Common myeloid progenitor, CD34-positive (primary cell): ENCODE results near the gene C9orf78.
A peak's percentile ranks its signal among the peaks of the same experiment; 100 is the strongest.

Experiments used
- CTCF ChIA-PET: fragments of 350-600 bp; sonication (Branson Sonifier 250); formaldehyde crosslinking; loops from one replicate; lab custom pipeline; 2021; ENCODE audit warnings: antibody characterized with exemption; lab: Charles Lee
- POLR2A ChIA-PET: fragments of 350-600 bp; sonication (Branson Sonifier 250); formaldehyde crosslinking; loops from one replicate; lab custom pipeline; 2021; ENCODE audit warnings: antibody characterized with exemption; lab: Charles Lee
- DNase-seq, 3 donors: peaks; one replicate each; pipeline versions ENCODE4 v3.0.0 to v3.0.0-alpha.2; 2013
- H3K27ac ChIP-seq, 2 experiments: 1 replicate in 1 of 2; 2 replicates in 1 of 2; pipeline ENCODE4 v1.7.0; 2013; ENCODE audit warnings: inconsistent platforms in 2 of 2, low read length in 2 of 2, mild to moderate bottlenecking in 2 of 2, low read depth in 1 of 2, moderate library complexity in 1 of 2; ENCODE audit not compliant: severe bottlenecking in 2 of 2, insufficient read depth in 1 of 2, poor library complexity in 1 of 2
- H3K27me3 ChIP-seq, 5 experiments: replicated peaks in 2 of 5; 1 replicate in 3 of 5; 2 replicates in 2 of 5; pipeline versions ENCODE4 v1.6.1 to v1.7.0; 2013; ENCODE audit warnings: low read length in 4 of 5, mild to moderate bottlenecking in 2 of 5, moderate library complexity in 2 of 5, inconsistent platforms in 1 of 5; ENCODE audit not compliant: insufficient read depth in 5 of 5, control insufficient read depth in 4 of 5
- H3K36me3 ChIP-seq, 4 experiments: 1 replicate in 2 of 4; 2 replicates in 2 of 4; pipeline versions ENCODE4 v1.6.1 to v1.7.0; 2013; ENCODE audit warnings: low read length in 3 of 4, control low read depth in 1 of 4, mild to moderate bottlenecking in 1 of 4; ENCODE audit not compliant: control insufficient read depth in 4 of 4, insufficient read depth in 4 of 4
- H3K4me1 ChIP-seq, 4 experiments: 1 replicate in 3 of 4; 2 replicates in 1 of 4; pipeline versions ENCODE4 v1.6.1 to v1.7.1; 2013; ENCODE audit warnings: low read length in 3 of 4, mild to moderate bottlenecking in 3 of 4, control low read depth in 1 of 4, inconsistent platforms in 1 of 4, moderate library complexity in 1 of 4; ENCODE audit not compliant: control insufficient read depth in 4 of 4, insufficient read depth in 4 of 4; ENCODE audit errors: control extremely low read depth in 1 of 4
- H3K4me3 ChIP-seq, 7 experiments: 1 replicate in 4 of 7; 2 replicates in 3 of 7; pipeline versions ENCODE4 v1.5.1 to v1.7.0; 2013; ENCODE audit warnings: mild to moderate bottlenecking in 7 of 7, low read length in 6 of 7, moderate library complexity in 6 of 7, inconsistent platforms in 2 of 7, low read depth in 2 of 7, control low read depth in 1 of 7; ENCODE audit not compliant: insufficient read depth in 4 of 7, control insufficient read depth in 1 of 7; ENCODE audit errors: extremely low read depth in 1 of 7
- H3K9me3 ChIP-seq, 5 experiments: 1 replicate in 4 of 5; 2 replicates in 1 of 5; pipeline versions ENCODE4 v1.6.1 to v1.7.1; 2013; ENCODE audit warnings: low read length in 4 of 5, mild to moderate bottlenecking in 2 of 5, inconsistent platforms in 1 of 5, low read depth in 1 of 5, moderate library complexity in 1 of 5; ENCODE audit not compliant: control insufficient read depth in 4 of 5, insufficient read depth in 2 of 5; ENCODE audit errors: control extremely low read depth in 1 of 5
- WGBS: methylation state at CpG from one replicate; pipeline ENCODE4 v1.1.5; 2013; ENCODE audit not compliant: insufficient coverage; 5-methylcytosine and 5-hydroxymethylcytosine counted together

Gene C9orf78

DNA sequence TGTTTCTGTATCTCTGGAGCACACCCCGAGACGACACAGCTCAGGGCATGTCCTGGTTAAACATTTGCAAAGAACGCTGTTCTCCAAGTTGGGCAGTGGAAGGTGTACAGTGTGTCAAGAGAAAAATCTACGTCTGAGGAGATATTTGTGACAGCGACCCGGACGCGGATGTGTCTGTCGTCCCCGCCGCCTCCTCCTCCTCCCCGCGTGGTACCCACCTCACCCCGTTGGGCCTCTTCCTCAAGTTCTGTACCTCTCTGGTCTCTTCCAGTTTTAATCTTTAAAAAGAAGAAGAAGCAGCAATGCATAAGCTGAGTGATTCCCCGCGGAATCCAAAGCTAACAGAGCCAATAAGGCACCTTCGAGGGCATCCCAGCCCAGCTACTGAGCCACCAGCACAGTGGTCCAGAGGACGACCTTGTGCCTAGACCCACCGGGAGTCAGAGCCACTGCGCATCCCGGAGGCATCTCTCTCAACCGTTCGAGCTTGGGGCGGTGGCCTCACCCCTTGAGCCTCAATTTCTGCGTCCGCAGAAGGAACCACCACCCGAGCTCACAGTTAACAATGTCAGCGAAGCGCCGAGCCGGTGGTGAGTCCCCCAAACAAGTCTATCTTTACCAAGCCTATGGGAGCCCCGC is 467 bp downstream of the C9orf78 start:
- peaks cover 6 to 49% (median 38%) of the 10 kb centered on the region in 4 experiments for H3K4me1 ChIP-seq
- 1% methylated on average over 31 of the region's 32 CpGs for WGBS
- H3K36me3 ChIP-seq = peaks cover 7 to 46% (median 34%) of the 10 kb centered on the region in 4 experiments
- peak overlapping the region; percentile 77 to 91 for H3K27ac ChIP-seq
- peak overlapping the region; percentile 74 to 100 (median 92) for H3K4me3 ChIP-seq
- ChIA-PET CTCF (interaction anchor here (0.8 to 1.6 kb wide), 2 partner anchors 11 to 44 kb away, joined by 4 to 5 read pairs; partner anchors contain the start of gene TOR1A), POLR2A (interaction anchor here (0.6 to 2.3 kb wide), 5 partner anchors 11 to 838 kb away, joined by 3 to 10 read pairs (median 3); partner anchors contain the start of genes FNBP1 and TOR1A)
- no peaks in the 10 kb centered on the region for H3K27me3 ChIP-seq
- H3K9me3 ChIP-seq = no peaks in the 10 kb centered on the region
- DNase-seq = peak in 2 of 3 donors; percentile 33 to 41

DNA sequence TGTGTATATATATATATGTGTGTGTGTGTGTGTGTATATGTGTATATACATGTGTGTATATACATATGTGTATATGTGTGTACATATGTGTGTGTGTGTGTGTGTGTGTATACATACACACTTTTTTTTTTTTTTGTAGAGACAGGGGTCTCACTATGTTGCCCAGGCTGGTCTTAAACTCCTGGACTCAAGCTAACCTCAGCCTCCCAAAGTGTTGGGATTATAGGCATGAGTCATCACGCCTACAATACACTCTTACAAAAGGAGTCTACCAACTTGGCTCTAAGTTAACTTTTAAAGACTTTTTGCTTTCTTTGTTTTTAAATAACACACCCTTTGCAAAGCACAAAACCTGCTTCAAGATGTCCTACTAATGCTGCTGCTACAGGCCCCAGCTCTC is 2.1 kb downstream of the C9orf78 start:
- ChIA-PET POLR2A (no interaction called here), CTCF (interaction anchor here (0.7 kb wide), 1 partner anchor 24 kb away, joined by 3 read pairs; no protein-coding TSS in a partner anchor)
- DNase-seq = no peak
- Histone ChIP-seq H3K27me3 (no peaks in the 10 kb centered on the region), H3K4me3 (no peak overlapping the region), H3K36me3 (peaks cover 4 to 60% (median 46%) of the 10 kb centered on the region in 4 experiments), H3K9me3 (no peaks in the 10 kb centered on the region), H3K4me1 (peaks cover 6 to 34% (median 26%) of the 10 kb centered on the region in 4 experiments), H3K27ac (no peak overlapping the region)
- 80% methylated on average over 1 of the region's 1 CpG for WGBS

DNA sequence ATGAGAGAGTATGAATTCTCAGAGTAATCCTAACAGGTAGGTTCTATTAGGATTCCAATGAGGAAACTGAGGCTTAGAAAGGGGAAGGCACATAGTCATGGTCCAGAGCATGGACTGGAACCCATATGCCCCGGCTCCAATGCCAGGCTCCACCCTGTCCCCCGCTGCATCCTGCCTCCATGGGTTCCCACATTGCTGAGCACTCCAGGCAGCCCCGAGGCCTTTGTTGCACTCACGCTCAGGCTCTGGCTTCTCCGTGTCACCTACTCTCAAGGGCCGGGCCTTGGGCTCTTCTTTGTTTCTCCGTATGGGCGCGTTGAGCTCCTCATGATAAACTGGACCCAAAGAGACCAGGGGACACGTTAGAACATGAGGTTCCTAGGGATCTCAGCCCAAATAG is 6.1 kb downstream of the C9orf78 start:
- H3K27me3 ChIP-seq = no peaks in the 10 kb centered on the region
- peaks cover 1 to 8% (median 3%) of the 10 kb centered on the region in 4 experiments for H3K4me1 ChIP-seq
- WGBS = 95% methylated on average over 10 of the region's 10 CpGs
- ChIA-PET CTCF (interaction anchor here (1.2 to 1.4 kb wide), 2 partner anchors 10 to 12 kb away, joined by 3 read pairs; no protein-coding TSS in a partner anchor), POLR2A (no interaction called here)
- no peak for DNase-seq
- peaks cover 7 to 62% (median 42%) of the 10 kb centered on the region in 4 experiments for H3K36me3 ChIP-seq
- H3K9me3 ChIP-seq = no peaks in the 10 kb centered on the region
- H3K27ac ChIP-seq = no peak overlapping the region
- no peak overlapping the region for H3K4me3 ChIP-seq

DNA sequence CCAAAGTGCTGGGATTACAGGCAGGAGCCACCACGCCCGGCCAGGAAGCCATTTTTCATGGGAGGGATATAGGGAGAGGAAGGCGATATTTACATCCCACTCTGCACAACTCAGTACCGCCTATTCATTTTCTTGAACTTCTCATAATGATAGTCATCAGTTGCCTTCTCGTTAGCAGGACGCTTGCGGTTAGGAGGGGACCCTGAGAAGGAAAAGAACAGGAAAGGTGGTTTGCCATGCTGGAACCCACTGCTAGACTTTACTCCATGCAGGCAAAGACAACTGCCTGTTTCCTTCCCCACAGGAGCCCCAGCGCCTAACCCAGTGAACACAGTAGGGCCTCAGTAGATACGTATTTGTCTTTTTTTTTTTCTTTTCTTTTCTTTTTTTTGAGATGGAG is 7.0 kb downstream of the C9orf78 start:
- Histone ChIP-seq H3K36me3 (peaks cover 7 to 57% (median 36%) of the 10 kb centered on the region in 4 experiments), H3K27ac (no peak overlapping the region), H3K27me3 (no peaks in the 10 kb centered on the region), H3K4me3 (no peak overlapping the region), H3K9me3 (no peaks in the 10 kb centered on the region), H3K4me1 (peaks cover 0 to 6% (median 3%) of the 10 kb centered on the region in 4 experiments)
- DNase-seq = peak in 2 of 3 donors; percentile 45 to 55
- 70% methylated on average over 4 of the region's 9 CpGs for WGBS
- CTCF ChIA-PET = interaction anchor here (1.2 kb wide), 1 partner anchor 13 kb away, joined by 3 read pairs; no protein-coding TSS in a partner anchor
- POLR2A ChIA-PET = no interaction called here

DNA sequence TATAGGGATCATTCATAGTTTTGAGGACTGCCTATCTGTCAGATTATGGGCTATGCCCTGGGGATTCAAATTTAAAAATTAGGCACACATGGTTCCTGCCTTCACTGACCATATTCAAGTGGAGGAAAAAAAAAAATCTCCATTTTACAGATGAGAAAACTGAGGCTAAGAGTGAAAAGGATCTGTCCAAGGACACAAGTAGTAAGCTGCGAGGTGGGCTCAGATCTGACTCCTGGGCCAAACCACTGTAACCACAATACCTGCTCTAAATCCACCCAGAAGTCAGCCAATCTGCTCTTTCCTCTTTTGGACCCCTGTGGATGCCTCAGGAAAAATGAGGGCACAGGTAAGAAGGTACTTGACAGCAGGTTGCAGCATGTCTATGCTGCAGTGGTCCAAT is 8.3 kb downstream of the C9orf78 start:
- Histone ChIP-seq H3K9me3 (no peaks in the 10 kb centered on the region), H3K27ac (no peak overlapping the region), H3K4me3 (no peak overlapping the region), H3K36me3 (peaks cover 3 to 53% (median 40%) of the 10 kb centered on the region in 4 experiments), H3K27me3 (no peaks in the 10 kb centered on the region), H3K4me1 (peaks cover 0 to 13% (median 11%) of the 10 kb centered on the region in 4 experiments)
- no peak for DNase-seq
- ChIA-PET POLR2A (interaction anchor here (0.6 kb wide), 1 partner anchor 722 kb away, joined by 3 read pairs; no protein-coding TSS in a partner anchor), CTCF (interaction anchor here (1.4 kb wide), 1 partner anchor 58 kb away, joined by 3 read pairs; no protein-coding TSS in a partner anchor)
- 33% methylated on average over 1 of the region's 1 CpG for WGBS

DNA sequence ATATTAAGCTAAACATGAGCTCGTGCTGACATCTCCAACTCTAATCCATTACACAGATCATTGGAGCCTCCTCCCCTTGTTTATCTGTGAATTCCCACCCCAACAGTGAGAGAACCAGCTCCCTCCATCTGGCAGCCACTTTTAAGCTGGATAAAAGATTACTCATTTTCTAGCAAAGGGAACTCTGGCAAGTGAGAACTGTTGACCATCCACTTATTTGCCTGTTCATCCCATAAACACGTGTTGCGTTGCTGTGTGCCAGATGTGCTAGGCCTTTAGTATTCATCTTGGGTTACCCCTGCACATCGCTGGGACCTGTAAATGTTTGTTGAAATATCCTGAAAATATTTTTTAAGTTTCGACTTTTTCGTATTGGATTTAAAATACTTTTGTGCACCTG is 8.7 kb downstream of the C9orf78 start:
- DNase-seq = no peak
- ChIA-PET CTCF (interaction anchor here (1.4 kb wide), 1 partner anchor 59 kb away, joined by 3 read pairs; no protein-coding TSS in a partner anchor), POLR2A (no interaction called here)
- H3K4me3 ChIP-seq = no peak overlapping the region
- H3K27me3 ChIP-seq = no peaks in the 10 kb centered on the region
- no peak overlapping the region for H3K27ac ChIP-seq
- no peaks in the 10 kb centered on the region for H3K9me3 ChIP-seq
- WGBS = 96% methylated on average over 3 of the region's 6 CpGs
- peaks cover 2 to 53% (median 40%) of the 10 kb centered on the region in 4 experiments for H3K36me3 ChIP-seq
- peaks cover 0 to 13% (median 11%) of the 10 kb centered on the region in 4 experiments for H3K4me1 ChIP-seq
